HG03342 (cell line): ENCODE measurements around the gene SLC29A3.

Experiments
- ATAC-seq: cut with Tn5 transposase; IDR thresholded peaks from one replicate; pipeline ENCODE4 v1.9.1; 2021; ENCODE audit warnings: mild to moderate bottlenecking, moderate library complexity; ENCODE audit not compliant: unreplicated experiment

The SLC29A3 gene

GRCh38 chr10:71319800-71320392, 837 bp downstream of the SLC29A3 start:
- ATAC-seq: no peak

GRCh38 chr10:71320592-71320991, 1.5 kb downstream of the SLC29A3 start:
- no peak for ATAC-seq

DNA sequence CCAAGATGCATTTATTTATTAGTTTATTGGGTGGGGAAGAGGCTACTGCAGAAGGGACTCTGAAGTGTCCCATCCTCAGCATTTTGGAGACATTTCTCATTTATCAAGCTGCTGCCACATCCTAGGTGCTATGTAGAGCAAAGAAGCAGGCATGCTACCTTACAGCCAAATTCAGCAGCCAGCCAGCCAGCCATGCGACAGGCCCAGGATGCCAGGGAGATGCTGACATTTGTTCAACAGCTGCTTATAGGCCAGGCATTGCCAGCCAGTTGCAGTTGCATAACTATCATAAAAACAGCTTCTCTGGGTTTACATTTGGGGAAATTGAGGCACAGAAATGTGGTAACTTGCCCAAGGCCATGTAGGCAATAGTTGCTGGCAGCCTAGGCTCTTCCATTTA, 2.3 kb downstream of the SLC29A3 start:
- ATAC-seq: no peak

- ATAC-seq: no peak
Measured at GRCh38 chr10:71323407-71323806, 4.3 kb downstream of the SLC29A3 start.

GRCh38 chr10:71324743-71325142, 5.7 kb downstream of the SLC29A3 start:
- ATAC-seq: no peak

- no peak for ATAC-seq
Measured at GRCh38 chr10:71325267-71325666, 6.2 kb downstream of the SLC29A3 start.

DNA sequence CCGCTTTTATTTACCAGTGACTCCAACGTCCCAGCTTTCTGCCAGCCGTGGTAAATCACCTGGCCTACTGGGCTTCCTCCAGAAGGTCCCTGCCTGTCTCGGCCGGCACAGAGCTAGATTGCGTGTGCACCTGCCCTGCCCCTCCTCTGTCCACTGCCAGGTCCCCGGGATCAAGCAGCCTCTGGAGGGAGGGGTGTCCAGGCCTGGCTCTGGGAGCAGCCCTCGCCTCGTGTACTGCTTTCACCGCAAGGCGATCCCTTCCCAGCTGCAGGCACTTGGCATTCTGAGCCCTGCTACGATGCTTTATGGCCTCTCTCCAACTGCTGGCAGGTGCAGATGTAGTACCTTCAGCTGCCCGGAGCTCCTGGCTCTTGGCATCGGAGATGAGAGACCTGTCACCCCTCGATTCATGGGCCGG, 7.4 kb downstream of the SLC29A3 start:
- ATAC-seq: no peak

DNA sequence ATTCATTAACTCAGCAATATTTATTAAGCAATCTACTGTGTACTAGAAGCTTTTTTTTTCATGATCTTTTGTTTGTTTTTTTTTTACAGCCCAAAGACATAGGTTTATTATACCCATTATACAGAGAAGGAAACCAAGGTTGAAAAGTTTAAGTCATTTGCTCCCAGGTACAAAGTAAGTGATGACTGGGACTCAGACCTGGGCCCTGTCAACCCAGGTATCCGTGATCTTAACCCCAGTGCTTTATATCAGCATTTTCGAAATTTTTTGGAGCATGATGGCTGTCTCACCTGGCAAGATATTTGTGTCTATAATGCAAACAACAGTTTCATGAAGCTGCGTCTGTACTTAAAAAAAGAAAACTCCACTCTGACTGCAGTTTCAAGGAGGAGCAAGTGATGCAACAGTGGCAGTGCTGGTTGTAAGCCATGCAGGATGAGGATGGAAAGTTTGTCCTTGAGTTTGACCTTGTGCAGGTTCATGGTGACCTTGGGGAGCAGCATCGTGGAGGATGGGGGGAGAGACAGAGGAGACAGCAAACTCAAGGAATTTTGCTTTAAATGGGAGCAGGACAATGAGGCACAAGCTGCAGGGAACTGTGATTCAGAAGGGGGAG, 11.8 kb downstream of the SLC29A3 start:
- no peak for ATAC-seq

DNA sequence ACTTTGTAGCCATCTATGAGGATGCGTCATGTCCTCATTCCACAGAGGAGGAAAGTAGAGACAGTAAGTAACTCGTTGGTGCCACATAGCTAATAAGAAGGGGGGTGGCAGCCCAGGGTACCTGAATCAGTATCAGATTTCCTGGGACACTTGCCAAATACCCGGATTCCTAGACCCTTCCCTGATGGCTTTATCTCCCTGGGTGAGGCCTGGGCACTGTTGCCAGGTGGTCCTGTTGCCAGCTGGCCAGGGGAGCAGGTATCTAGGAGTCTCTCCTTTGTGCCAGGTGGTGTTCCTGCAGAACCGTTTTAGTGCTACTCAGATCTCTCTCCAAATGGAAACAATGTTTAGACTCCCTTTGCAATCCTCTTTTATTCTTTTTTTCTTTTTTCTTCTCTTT, 12.7 kb downstream of the SLC29A3 start:
- ATAC-seq: no peak

DNA sequence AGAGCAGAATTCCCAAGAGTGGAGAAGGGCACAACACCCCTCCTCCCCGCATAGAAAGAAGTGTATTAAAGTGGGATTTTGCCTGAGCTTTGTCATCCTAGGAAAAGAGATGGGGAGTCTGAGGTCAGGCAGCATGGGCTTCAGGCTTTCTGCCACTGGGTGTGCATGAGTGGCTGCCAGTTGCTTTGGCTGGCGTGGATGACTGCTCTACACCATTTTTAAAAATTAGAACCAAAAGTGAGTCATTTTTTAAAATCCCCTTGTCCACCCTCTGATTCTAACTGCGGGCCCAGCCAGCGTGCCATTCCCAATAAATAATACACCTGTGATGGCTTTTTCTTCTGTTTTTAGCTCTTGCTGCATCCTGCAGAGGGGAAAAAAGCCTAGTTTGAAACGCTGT, 13.4 kb downstream of the SLC29A3 start:
- ATAC-seq: no peak

DNA sequence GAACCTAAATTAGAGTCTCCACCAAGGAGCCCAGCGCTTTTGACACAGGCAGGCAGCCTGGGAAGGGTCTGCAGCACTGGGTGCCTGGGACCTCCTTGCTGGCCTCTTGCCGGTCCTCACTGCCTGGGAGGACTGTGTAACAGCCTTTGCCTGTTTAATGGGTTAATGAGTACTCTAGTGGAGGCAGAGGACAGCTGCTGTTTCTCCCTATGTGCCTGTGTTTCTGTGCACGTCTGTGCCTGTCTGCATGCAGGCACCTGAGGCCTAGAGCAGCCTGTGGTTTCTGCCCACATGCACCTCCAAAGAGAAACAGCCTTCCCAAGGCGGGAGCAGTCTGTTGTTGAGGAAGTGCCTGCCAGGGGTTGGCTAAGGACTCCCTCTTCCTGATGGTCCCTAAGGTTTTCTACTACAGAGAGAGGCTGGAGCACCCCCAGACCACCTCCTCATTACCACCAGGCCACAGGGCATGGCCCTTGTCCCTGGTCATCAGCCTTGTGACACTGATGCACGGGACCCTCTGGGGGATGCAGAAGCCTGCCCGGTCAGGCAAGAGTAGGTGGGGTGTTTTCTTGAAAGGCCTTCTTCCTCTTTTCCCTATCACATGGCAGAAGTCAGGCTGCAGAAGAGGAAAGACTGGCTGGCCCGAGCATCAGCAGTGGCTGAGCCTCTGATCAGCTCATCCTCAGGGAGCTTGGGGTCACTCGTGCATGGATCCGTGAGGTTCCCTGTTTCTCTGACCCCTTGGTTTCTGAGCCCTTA, 14.2 kb downstream of the SLC29A3 start:
- no peak for ATAC-seq

DNA sequence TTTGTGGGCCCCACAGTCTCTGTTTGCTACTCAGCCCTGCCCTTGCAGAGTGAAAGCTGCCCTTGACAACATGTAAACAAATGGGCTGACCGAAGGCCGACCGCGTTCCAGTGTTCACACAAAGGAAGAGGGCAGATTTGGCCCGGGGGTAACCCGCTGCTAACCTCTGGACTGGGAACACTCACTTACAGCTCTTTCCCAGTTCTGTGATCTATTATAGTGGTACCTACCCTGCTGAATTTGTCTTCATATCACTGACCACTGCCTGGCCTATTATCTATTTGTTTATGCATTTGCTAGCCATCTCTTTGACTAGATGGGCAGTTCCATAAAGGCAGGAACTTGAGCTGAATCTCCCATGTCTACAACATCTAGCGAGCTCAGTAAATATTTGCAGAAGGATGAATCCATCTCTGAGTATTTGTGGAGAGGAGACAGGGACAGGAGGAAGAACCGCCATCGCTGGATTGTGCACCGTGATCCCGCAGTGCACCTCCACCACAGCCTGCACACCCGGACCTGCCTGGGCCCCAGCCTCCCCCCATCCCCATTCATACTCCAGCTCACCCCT, 15.2 kb downstream of the SLC29A3 start:
- no peak for ATAC-seq

DNA sequence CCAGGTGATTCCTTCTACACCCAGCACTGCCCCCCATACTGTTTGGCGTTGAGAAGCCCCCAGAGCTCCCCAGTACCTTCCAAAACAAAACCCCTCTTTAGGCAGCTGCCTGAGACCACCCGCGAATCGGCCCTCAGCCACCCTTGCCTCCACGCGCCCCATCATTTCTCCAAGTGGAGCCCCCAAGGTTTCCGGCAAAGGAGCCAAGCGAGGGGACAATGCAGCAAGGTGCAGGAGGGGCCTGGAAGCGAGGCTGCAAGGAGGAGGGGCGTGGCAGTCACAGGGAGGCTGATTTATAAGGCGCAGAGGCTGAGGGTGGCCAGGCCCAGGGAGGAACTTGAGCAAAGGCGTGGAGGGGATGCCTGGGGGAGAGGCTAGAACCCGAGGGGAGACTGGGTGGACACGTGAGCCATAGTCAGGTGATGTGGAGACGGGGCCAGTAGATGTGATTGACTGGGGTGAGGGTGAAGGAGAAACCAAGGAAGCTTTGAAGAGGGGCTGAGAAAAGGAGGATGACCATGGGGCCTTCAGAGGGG, 16.2 kb downstream of the SLC29A3 start:
- no peak for ATAC-seq

DNA sequence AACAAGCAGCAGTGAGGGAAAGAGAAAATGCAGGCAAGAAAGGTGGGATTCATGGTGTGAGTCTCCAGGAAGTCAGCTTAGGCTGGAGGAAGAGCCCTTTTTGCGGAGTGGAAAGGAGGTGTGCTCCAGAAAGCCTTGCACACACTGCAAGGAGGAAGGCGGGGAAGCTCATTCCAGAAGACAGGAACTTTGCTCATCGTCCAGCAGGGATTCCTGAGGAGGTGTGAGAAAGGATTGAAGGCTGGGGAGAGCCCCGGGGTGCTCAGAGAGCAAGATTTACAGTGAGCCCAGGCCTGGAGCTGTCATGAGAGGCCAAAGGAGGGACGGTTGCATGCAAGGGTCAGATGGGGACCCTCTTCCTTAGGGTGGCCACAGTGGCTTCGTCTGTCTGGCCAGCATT, 17.6 kb downstream of the SLC29A3 start:
- ATAC-seq: no peak

DNA sequence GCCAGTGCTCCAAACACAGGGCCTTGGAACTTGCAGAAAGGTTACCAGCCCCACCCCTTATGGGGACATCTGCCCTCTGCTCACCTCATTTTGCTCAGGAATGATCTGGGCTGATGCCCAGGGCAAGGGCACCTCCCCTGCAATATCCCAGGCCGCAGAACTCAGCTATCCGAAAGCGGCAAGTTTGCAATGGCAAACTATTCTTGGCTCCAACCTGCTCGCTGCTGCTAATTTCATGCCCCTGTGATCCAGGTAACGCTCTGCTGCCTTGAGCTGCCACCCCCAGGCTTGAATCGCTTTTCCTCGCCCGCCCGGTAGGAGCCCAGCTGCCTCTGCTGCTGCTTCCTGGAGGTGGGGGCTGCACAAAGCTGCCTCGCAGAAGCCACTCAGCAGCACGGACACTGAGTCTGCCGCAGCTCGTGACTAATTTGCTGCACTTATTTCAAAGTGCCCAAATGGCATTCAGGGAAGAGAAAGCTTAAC, 18.2 kb downstream of the SLC29A3 start:
- no peak for ATAC-seq

DNA sequence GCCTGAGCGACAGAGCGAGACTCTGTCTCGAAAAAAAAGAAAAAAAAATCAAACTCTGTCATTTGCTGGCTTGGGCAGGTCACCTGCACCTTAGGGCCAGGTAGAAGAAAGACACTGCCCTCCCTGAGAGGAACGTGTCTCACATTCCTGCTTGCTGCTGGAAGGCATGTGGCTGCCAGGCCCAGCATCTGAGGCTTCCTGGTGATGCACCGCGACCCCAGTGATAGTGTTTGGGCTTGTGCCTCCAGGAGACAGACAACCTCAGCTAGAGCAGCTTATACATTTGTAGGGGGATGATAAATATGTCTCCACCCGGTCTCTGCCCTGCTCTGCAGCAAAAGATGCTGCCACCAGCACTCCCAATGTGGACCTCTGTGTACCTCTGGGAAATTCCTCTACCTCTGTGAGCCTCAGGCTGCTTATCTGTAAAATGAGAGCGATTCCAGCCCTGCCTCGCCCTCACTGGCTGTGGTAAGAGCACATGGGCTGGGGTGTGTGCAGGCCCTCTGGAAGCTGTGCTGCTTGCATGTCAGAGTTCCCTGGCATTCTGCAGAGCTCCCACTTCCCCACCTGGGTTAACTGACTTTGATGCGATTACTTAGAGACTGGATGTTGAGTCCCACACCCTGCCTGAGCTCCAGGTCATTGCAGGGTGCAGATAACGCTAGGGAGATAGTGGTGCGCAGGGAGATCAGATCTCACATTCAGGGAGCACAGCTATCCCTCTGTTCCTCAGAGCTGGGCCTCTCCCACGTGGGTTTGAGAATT, 19.9 kb downstream of the SLC29A3 start:
- no peak for ATAC-seq

GRCh38 chr10:71339796-71340589, 20.9 kb downstream of the SLC29A3 start:
- ATAC-seq: no peak

DNA sequence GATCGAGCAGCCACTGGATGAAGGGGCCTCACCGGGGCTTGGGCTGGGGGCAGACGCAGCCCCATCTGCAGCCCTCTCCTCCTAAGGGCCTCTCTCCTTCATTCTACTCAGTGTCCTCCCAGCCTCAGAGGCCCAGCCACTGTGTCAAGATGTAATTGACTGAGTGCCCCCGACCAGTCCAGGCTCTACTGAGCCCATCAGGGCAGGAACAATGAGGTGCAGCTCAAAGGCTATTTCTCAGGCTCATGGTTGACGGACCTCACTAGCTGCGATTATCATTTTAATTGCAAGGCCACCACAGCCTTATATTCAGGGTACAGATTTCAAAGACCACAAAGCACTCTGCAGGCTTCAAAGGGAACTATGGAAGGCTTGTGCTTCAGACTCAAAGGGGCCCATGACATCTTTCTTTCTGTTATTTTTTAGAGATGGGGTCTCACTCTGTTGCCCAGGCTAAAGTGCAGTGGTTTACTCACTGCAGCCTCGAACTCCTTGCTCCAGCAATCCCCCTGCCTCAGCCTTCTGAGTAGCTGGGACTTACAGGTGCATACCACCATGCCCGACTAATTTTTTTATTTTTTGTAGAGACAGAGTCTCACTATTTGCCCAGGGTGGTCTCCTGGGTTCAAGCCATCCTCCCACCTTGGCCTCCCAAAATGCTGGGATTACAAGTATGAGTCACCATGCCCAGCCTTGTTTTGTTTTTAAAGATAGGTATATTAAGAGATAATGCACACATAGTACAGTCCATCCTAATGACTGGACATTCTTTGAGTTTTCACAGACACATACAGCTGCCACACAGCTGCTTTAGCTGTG, 23.7 kb downstream of the SLC29A3 start:
- ATAC-seq: no peak

DNA sequence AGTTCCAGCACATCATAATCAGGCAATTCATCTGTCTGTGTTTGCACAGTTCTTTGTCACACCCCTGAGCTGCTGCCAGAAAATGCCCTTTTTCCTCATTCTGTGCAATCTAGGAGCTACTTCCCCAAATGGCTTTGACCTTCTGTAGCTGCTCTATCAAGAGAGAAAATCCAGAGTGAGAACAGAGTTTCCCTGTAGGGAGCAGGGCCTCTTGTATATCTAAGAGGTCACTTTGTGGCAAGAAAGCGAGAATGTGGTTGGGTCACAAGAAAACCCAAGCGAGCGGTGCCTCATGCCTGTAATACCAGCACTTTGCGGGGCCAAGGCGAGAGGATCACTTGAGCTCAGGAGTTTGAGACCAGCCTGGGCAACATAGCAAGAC, 24.3 kb downstream of the SLC29A3 start:
- no peak for ATAC-seq
